GM12892 (cell line): ENCODE results near the gene MAP3K21. TPM values are rescaled to one million over a fixed set of nuclear protein-coding genes. Genes with fewer than 3 reads are reported as not detected.

Experiments used
- DNase-seq: peaks from one replicate; pipeline ENCODE4 v3.0.0; 2011; ENCODE audit not compliant: insufficient read length
- FAIRE-seq: peaks from 2 replicates; lab custom pipeline; 2011; peaks lifted over from hg19 to GRCh38; lab: Jason Lieb, UNC
- POLR2A ChIP-seq: IDR thresholded peaks from 2 replicates; pipeline ENCODE4 v1.6.1; 2011; ENCODE audit warnings: low read depth, low read length, control low read depth
- POLR2AphosphoS5 ChIP-seq: IDR thresholded peaks from 2 replicates; pipeline ENCODE4 v1.6.1; 2011; ENCODE audit warnings: low read depth, low read length, control low read depth
- TAF1 ChIP-seq: IDR thresholded peaks from 2 replicates; pipeline ENCODE4 v1.6.1; 2011; ENCODE audit warnings: low read depth, mild to moderate bottlenecking, control low read depth, low read length, borderline replicate concordance
- polyA plus RNA-seq: library from polyadenylated mRNA; unstranded; fragments of >200 nt; gene quantifications from one replicate; pipeline ENCODE4 v1.2.1, GENCODE V29; 2012; ENCODE audit warnings: missing spikeins, inconsistent platforms; ENCODE audit not compliant: missing spikeins

Gene MAP3K21
- polyA plus RNA-seq, result 0.04 TPM

GRCh38 chr1:233327651-233328141, at the start of gene MAP3K21:
Gene MAP3K21, plus strand, starts transcription at chr1:233327724. Its CDS starts 305 bp downstream, at chr1:233328029.
- TF ChIP-seq TAF1 (no peak), POLR2A (no peak), POLR2AphosphoS5 (no peak)
- DNase-seq (no peak), FAIRE-seq (no peak)

DNA sequence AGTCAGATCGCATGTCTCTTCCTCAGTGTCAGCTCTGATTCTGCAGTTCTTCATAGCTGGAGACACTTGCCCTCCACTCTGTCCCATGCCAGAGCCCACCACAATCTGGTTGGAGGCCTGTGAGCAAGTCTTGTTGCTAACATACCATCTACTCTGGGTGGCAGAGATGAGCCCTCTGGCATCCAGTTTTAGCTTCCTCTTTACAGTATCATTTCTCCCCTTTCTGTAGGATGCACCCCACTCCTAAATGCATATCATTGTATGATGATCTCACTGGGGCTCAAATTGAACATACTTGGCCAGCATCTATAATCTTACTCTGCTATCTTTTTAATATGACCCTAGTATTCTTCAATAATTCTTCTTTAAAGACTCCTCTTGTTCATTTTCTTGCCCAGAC, 48.9 kb upstream of the MAP3K21 start:
- FAIRE-seq (no peak), DNase-seq (no peak)
- no peak for TF ChIP-seq TAF1
- TF ChIP-seq POLR2AphosphoS5, result no peak
- no peak for TF ChIP-seq POLR2A

DNA sequence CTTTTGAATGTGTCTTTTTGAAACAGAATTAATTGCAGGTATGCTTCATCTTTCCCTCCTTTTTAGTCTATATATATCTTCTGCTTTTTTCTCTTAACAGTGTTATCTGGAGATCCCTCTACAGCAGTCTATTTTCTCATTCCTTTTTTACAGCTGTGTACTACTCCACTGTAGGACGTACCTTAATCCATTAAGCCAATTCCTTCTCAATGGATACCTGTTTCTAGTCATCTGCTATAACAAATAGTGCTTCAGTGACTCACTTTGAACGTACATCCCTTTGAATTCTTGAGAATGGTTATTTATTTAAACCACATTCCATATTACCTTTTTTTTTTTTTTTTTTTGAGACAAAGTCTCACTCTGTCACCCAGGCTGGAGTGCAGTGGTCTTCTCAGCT, 47.6 kb upstream of the MAP3K21 start:
- TF ChIP-seq TAF1, result no peak
- TF ChIP-seq POLR2AphosphoS5, result no peak
- no peak for TF ChIP-seq POLR2A
- FAIRE-seq (no peak), DNase-seq (no peak)

DNA sequence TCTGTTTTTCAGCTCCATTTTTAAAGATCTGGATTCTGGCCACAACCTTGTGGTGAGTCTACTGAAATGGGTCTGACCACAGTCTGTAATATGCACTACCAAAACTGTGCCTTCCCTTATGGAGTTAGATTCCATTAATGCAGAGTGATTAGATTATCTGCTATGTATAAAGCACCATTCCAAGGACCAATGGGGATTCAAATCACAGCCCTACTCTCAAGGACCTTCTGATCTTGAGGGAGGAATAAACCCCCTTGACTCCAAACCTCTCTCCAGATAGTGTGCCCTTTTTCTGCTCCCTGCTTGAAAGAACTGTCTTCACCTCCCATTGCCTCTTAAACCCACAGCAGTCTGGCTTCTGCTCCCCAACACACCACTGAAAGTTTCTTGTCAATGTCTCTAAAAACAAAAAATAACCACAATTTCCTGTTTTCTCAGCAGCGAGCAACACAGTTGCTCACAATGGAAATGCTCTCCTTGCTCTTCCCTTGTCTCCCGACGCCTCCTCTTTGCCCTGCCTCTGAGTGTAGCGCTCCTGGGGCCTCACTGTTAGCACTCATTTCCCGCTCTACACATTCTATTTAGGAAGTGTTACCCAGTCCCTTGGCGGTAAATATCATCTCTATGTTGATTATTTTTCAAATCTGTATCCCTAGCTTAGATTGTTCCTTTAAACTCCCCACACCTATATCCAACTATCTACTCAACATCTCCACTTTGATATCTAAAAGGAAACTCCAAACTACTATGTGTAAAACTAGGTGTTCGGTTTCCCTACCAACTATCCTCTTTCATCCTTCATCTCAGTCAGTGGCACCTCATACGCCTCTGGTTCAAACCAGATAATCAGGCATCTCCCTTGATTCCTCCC, 45.6 kb upstream of the MAP3K21 start:
- TF ChIP-seq POLR2AphosphoS5, result no peak
- no peak for TF ChIP-seq TAF1
- TF ChIP-seq POLR2A, result no peak
- peak; percentile 76 for FAIRE-seq
- peak; percentile 19 for DNase-seq

DNA sequence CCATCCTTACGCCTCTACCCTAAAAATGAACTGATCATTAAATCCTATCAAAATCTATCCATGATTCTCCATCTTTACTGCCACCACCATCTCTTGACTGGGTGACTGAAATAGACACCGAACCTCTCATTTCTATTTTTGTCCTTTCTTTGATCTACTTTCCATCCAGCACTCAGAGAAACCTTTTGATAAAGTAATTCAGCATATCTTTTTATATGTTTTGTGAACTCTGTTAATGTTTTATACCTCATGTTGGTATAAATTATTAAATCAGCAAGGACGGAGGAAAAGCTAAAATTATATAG, 45.0 kb upstream of the MAP3K21 start:
- TF ChIP-seq TAF1, result no peak
- no peak for TF ChIP-seq POLR2AphosphoS5
- TF ChIP-seq POLR2A, result no peak
- DNase-seq, result no peak
- no peak for FAIRE-seq

DNA sequence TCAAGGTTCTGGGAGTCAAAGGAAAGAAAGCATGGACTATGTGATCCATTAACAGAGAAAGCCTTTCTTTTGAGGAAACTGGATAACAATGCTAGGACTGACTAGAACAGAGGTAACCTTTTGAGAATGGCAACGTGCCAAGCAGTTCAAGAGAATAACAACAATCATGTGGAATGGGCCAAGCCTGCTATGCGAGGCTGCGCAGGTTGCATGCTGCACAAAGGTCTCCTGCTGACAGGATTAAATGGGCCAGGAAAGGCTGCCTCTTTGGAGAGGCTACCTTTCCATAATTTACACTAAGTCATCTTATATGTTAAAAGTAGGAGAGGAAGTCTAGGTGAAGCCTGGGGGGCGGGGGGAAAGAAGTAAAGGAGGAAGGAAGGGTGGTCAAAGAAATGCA, 37.8 kb upstream of the MAP3K21 start:
- TF ChIP-seq TAF1 (no peak), POLR2A (no peak)
- no peak for DNase-seq
- no peak for FAIRE-seq

DNA sequence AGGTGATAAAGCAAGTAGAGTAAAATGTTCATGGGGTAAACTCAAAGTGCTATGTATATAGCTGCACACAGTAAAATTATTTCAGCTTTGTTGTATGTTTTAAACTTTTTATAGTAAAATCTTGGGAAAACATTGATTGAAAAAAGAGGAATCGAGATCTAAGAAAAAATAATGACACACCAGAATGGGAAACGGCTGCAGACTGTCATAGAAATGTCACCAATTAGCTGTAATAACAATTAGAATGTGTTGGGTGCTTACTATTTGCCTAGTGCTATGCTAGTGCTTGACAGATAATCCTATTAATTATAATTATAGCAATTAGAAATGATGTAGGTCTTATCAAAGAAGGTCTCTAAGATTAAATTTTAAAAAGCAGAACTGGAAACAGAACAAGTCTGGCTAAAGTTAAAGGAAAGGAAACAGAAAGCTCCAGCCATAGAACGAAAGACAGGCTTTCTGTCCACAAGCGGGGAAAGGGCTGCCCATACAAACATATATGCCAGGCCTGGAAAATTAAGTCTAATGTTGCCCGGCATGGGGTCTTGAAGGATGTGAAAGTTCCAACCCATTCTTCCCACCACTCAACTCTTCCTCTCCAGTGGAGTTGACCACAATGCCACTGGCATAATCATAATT, 37.0 kb upstream of the MAP3K21 start:
- TF ChIP-seq POLR2A, result no peak
- no peak for TF ChIP-seq TAF1
- no peak for TF ChIP-seq POLR2AphosphoS5
- DNase-seq (no peak), FAIRE-seq (no peak)

DNA sequence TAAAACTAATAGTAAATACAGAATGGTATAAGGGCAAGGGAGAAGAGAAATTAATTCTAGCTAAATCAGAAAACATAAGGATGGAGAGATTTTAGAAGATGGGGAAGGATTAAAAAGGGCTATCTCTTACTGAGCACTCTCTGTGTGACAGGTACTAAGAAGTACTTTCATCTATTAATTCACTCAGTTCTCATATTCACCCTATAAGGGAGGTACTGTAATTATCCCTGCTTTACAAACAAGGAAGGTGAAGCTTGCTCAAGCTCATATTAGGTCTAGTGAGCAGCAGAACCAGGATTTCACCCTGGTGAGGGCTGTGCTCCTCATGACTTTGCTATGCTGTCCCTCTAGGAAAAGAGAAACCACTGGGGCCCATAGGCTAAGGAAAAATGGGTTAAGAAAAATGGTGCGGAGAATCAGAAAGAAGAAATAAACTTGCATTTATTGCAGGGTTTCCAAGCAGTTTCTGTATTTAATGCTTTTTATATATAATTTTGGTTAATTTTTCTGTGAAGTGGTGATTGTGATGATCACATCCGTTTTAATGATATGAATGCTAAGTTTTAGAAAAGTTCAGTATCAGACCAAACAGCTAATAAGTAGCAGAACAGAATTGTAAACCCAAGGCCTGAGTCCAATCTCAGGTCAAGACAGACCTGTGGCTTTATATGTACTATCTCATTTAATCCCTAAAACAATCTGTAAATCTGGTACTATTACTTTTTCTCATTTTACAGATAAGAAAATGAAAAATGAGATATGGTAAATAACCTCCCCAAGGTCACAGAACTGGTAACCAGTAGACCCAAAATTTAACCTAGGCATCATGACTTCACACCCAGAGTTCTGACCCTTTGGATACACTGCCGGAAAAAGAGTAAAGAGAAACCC, 33.7 kb upstream of the MAP3K21 start:
- FAIRE-seq (no peak), DNase-seq (no peak)
- no peak for TF ChIP-seq POLR2A
- TF ChIP-seq TAF1, result no peak
- no peak for TF ChIP-seq POLR2AphosphoS5

- no peak for TF ChIP-seq TAF1
- DNase-seq, result peak; percentile 20
- peak; percentile 48 for FAIRE-seq
Measured at GRCh38 chr1:233294913-233295236, 32.6 kb upstream of the MAP3K21 start.

- DNase-seq (peak; percentile 58), FAIRE-seq (peak; percentile 84)
- TF ChIP-seq TAF1 (no peak), POLR2A (peak; percentile 64; the same call in 1 of the 2 replicates), POLR2AphosphoS5 (no peak)
Measured at GRCh38 chr1:233295237-233295974, 32.1 kb upstream of the MAP3K21 start, which contains the start of gene PCNX2. Gene PCNX2, minus strand, starts transcription at chr1:233295725. Its CDS starts 247 bp downstream, at chr1:233295478.
